Keratinocyte (primary cell): ENCODE measurements around the gene TRIP4. TPM values are rescaled to one million over a fixed set of nuclear protein-coding genes. Genes with fewer than 3 reads are reported as not detected.
A peak's percentile ranks its signal among the peaks of the same experiment; 100 is the strongest.

ENCODE experiments used
- DNase-seq: peaks from one replicate; pipeline ENCODE4 v3.0.0-alpha.2; 2011; ENCODE audit warnings: low read depth, missing footprints, low spot score
- FAIRE-seq: peaks from 2 replicates; lab custom pipeline; 2011; peaks lifted over from hg19 to GRCh38; lab: Jason Lieb, UNC
- H2AFZ ChIP-seq: 2 replicates; pipeline ENCODE4 v1.6.0; 2012; ENCODE audit warnings: low read length, control low read depth, inconsistent platforms; ENCODE audit not compliant: control insufficient read depth
- H3K27ac ChIP-seq: 2 replicates; pipeline ENCODE4 v1.5.1; 2011; ENCODE audit warnings: low read length; ENCODE audit not compliant: control insufficient read depth, insufficient read depth
- H3K27me3 ChIP-seq: 3 replicates; pipeline ENCODE4 v1.6.0; 2011; ENCODE audit warnings: low read length; ENCODE audit not compliant: control insufficient read depth, insufficient read depth; ENCODE audit errors: extremely low read depth
- H3K36me3 ChIP-seq, 2 experiments: 2 replicates in 1 of 2; 3 replicates in 1 of 2; pipeline ENCODE4 v1.5.1; 2011; ENCODE audit warnings: low read length in 2 of 2, mild to moderate bottlenecking in 1 of 2; ENCODE audit not compliant: control insufficient read depth in 2 of 2, insufficient read depth in 2 of 2; ENCODE audit errors: extremely low read depth in 1 of 2
- H3K4me1 ChIP-seq: 3 replicates; pipeline ENCODE4 v1.5.1; 2011; ENCODE audit warnings: low read length; ENCODE audit not compliant: control insufficient read depth, insufficient read depth; ENCODE audit errors: extremely low read depth
- H3K4me2 ChIP-seq: 3 replicates; pipeline ENCODE4 v1.6.0; 2011; ENCODE audit warnings: low read depth, low read length; ENCODE audit not compliant: control insufficient read depth, insufficient read depth; ENCODE audit errors: extremely low read depth
- H3K4me3 ChIP-seq, 3 experiments: fragments of 200-600 bp in 1 of 3; sonication (generic) in 1 of 3; 2 replicates in 2 of 3; 3 replicates in 1 of 3; pipeline ENCODE4 v1.5.1; 2011 to 2016; ENCODE audit warnings: low read length in 3 of 3, mild to moderate bottlenecking in 3 of 3, control low read depth in 2 of 3, inconsistent platforms in 1 of 3, low read depth in 1 of 3, mixed read lengths in 1 of 3, mixed run types in 1 of 3, moderate library complexity in 1 of 3; ENCODE audit not compliant: control insufficient read depth in 2 of 3, insufficient read depth in 2 of 3; ENCODE audit errors: extremely low read depth in 1 of 3
- H3K79me2 ChIP-seq: 2 replicates; pipeline ENCODE4 v1.6.0; 2012; ENCODE audit warnings: low read length; ENCODE audit not compliant: control insufficient read depth, insufficient read depth
- H3K9ac ChIP-seq: 3 replicates; pipeline ENCODE4 v1.6.0; 2011; ENCODE audit warnings: low read length; ENCODE audit not compliant: control insufficient read depth, insufficient read depth; ENCODE audit errors: extremely low read depth
- H3K9me1 ChIP-seq: 3 replicates; pipeline ENCODE4 v1.6.0; 2011; ENCODE audit warnings: low read length; ENCODE audit not compliant: control insufficient read depth, insufficient read depth; ENCODE audit errors: extremely low read depth
- H3K9me3 ChIP-seq: 2 replicates; pipeline ENCODE4 v1.5.1; 2012; ENCODE audit warnings: low read depth, low read length; ENCODE audit not compliant: control insufficient read depth
- H4K20me1 ChIP-seq: 3 replicates; pipeline ENCODE4 v1.6.0; 2011; ENCODE audit warnings: low read length; ENCODE audit not compliant: control insufficient read depth, insufficient read depth; ENCODE audit errors: extremely low read depth
- EZH2 ChIP-seq: IDR thresholded peaks from one replicate; pipeline ENCODE4 v1.6.1; 2012; ENCODE audit warnings: inconsistent platforms, mild to moderate bottlenecking, low read length, moderate library complexity
- dilution Hi-C: fragments of 300-500 bp; cut with MboI; formaldehyde crosslinking; loops from one replicate; pipeline ENCODE4 v1.7.0; 2020; ENCODE audit warnings: low sequenced_read_pairs; ENCODE audit not compliant: extremely low pct_ligation_motif_present
- polyA plus RNA-seq, 5 experiments: library from polyadenylated mRNA; depleted of rRNA in 3 of 5; stranded (reverse) in 3 of 5; stranded (forward) in 1 of 5; unstranded in 1 of 5; fragments of >200 nt; gene quantifications; 1 replicate in 1 of 5; 2 replicates in 3 of 5; 3 replicates in 1 of 5; pipeline versions ENCODE4 v1.2.1 to v1.2.3, GENCODE V29; 2011 to 2012; ENCODE audit warnings: missing spikeins in 2 of 5, low read depth in 1 of 5, low replicate concordance in 1 of 5
- TF ChIP-seq, protein P1 (sequence below), 3 experiments: IDR thresholded peaks in 1 of 3; conservative IDR thresholded peaks in 1 of 3; optimal IDR thresholded peaks in 1 of 3; 2 replicates in 2 of 3; 3 replicates in 1 of 3; pipeline versions ENCODE3 to v1.5.1; 2011; ENCODE audit warnings: low read length in 3 of 3, mild to moderate bottlenecking in 3 of 3, moderate library complexity in 2 of 3, control low read depth in 1 of 3, inconsistent platforms in 1 of 3; ENCODE audit not compliant: insufficient read depth in 2 of 3; ENCODE audit errors: extremely low read depth in 1 of 3

Gene TRIP4
- polyA plus RNA-seq, 1 donor (not counting 4 experiments of a cell fraction or from before 2014, with no cell fraction given): 31.5 TPM

DNA sequence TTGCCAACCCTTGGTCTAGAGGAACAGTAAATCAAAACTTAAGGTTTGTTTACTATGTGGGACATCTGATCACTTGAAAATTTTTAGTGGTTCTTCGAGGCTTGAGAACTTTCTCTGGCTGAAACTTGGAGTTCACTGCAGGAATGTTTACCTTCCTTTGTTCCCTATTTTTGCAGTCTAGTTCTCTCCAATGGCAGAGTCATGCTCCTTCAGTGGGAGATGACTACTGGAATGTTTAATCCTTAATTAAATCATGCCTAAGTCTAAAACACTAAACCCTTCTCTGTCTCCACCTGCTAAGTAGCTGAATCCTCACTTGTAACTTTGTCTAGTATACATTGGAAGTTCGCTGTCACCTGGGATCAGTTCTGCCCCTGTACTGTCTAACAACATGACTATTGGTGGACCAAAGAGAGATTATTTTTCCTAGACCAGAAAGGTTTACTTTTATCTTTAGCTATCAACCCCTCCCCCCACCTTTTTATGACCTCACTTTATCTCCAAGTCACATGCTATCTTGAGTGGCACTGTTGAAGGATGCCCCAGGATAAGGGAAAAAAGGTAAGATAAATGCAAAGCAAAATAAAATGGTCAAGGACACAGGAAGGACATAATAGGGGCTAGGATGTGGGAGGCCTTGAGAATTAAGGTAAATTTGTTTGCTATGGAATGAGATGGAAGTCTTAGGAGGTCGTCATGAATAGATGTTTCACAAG, 71.6 kb downstream of the TRIP4 start:
- H3K36me3 ChIP-seq: peaks cover 3% of the 10 kb centered on the region in 2 experiments
- no peak overlapping the region for H3K4me3 ChIP-seq
- TF ChIP-seq EZH2: no peak
- TF ChIP-seq, protein P1, sequence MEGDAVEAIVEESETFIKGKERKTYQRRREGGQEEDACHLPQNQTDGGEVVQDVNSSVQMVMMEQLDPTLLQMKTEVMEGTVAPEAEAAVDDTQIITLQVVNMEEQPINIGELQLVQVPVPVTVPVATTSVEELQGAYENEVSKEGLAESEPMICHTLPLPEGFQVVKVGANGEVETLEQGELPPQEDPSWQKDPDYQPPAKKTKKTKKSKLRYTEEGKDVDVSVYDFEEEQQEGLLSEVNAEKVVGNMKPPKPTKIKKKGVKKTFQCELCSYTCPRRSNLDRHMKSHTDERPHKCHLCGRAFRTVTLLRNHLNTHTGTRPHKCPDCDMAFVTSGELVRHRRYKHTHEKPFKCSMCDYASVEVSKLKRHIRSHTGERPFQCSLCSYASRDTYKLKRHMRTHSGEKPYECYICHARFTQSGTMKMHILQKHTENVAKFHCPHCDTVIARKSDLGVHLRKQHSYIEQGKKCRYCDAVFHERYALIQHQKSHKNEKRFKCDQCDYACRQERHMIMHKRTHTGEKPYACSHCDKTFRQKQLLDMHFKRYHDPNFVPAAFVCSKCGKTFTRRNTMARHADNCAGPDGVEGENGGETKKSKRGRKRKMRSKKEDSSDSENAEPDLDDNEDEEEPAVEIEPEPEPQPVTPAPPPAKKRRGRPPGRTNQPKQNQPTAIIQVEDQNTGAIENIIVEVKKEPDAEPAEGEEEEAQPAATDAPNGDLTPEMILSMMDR (optimal IDR thresholded peaks at IDR 0.05 in 1 of 3, IDR thresholded peaks at IDR 0.05 in 1 of 3, conservative IDR thresholded peaks at IDR 0.05 in 1 of 3; ENCODE audit: extremely low read depth in 1 of 3, insufficient read depth in 2 of 3, low read length in 3 of 3): no peak
- H4K20me1 ChIP-seq: peaks cover 7% of the 10 kb centered on the region
- dilution Hi-C loops: no loop called here
- H3K9ac ChIP-seq: no peak overlapping the region
- H3K27me3 ChIP-seq: no peaks in the 10 kb centered on the region
- H2AFZ ChIP-seq: no peak overlapping the region
- peak overlapping the region; percentile 93 for H3K4me2 ChIP-seq
- H3K9me1 ChIP-seq: no peaks in the 10 kb centered on the region
- peaks cover 32% of the 10 kb centered on the region for H3K79me2 ChIP-seq
- H3K27ac ChIP-seq: no peak overlapping the region
- DNase-seq (no peak), FAIRE-seq (no peak)
- H3K9me3 ChIP-seq: no peaks in the 10 kb centered on the region
- H3K4me1 ChIP-seq: peaks cover 16% of the 10 kb centered on the region

DNA sequence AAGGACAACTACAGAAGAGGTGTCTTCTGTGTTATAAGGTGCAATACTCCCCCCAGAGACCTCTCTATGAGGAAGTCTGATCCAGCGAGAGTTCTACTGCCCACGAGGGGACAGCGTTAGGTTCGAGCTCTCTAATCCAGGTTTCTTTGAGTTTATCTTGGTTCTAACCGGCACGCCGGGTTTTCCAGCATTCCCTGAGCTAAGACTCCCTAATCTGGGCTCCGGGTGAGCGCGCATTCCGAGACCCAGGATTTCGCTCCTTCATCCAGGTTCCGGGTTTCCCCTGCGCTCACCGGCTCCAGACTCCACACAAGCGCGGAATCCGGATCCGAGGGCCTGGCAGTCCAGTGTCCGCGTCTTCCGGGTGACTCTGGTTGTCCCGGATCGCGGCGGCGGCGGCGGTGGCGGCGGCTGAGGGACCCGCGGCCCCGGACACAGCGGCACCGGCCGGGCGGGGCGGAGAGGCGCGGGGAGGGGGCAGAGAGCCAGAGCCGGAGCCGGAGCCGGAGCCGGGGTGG, 72.6 kb downstream of the TRIP4 start, which contains the start of gene ZNF609:
Gene ZNF609 (plus strand): TSS at position 373 of the 518 bp plus-strand sequence. CDS start 38,842 bp downstream, outside the sequence.
- peak within 1 kb of the TSS; percentile 48 to 82 (median 72) for H3K4me3 ChIP-seq
- peaks cover 42% of the 10 kb centered on the region for H3K79me2 ChIP-seq
- TF ChIP-seq, protein P1 (optimal IDR thresholded peaks at IDR 0.05 in 1 of 3, IDR thresholded peaks at IDR 0.05 in 1 of 3, conservative IDR thresholded peaks at IDR 0.05 in 1 of 3; ENCODE audit: extremely low read depth in 1 of 3, insufficient read depth in 2 of 3, low read length in 3 of 3): no peak
- TF ChIP-seq EZH2: no peak
- H3K9me1 ChIP-seq: no peaks in the 10 kb centered on the region
- FAIRE-seq (no peak), DNase-seq (peak; percentile 77)
- peaks cover 16% of the 10 kb centered on the region for H3K4me1 ChIP-seq
- H2AFZ ChIP-seq: peak within 1 kb of the TSS; percentile 69
- H3K27ac ChIP-seq: peak within 1 kb of the TSS; percentile 74
- H3K27me3 ChIP-seq: no peaks in the 10 kb centered on the region
- peak within 1 kb of the TSS; percentile 73 for H3K9ac ChIP-seq
- H3K36me3 ChIP-seq: peaks cover 1 to 3% of the 10 kb centered on the region in 2 experiments
- H4K20me1 ChIP-seq: peaks cover 13% of the 10 kb centered on the region
- H3K4me2 ChIP-seq: peak within 1 kb of the TSS; percentile 93
- dilution Hi-C loops: no loop called here
- H3K9me3 ChIP-seq: no peaks in the 10 kb centered on the region
